WTC11 (cell line): ENCODE results near the gene CD247. TPM values are rescaled to one million over a fixed set of nuclear protein-coding genes. Genes with fewer than 3 reads are reported as not detected.

Source experiments
- ATAC-seq: fragments of 200-7000 bp; cut with Tn5 transposase; 2 replicates; pipeline ENCODE4 v1.10.0; 2021; ENCODE audit warnings: mild to moderate bottlenecking, moderate library complexity
- CTCF ChIA-PET: fragments of 300-600 bp; sonication (Branson Sonifier 250); formaldehyde crosslinking; loops from one replicate; lab custom pipeline; 2021; ENCODE audit warnings: antibody characterized with exemption; lab: Charles Lee
- POLR2A ChIA-PET: fragments of 350-600 bp; sonication (Branson Sonifier 250); formaldehyde crosslinking; loops from one replicate; lab custom pipeline; 2021; ENCODE audit warnings: antibody characterized with exemption; lab: Charles Lee
- DNase-seq: peaks from one replicate; pipeline ENCODE4 v3.0.0; 2021; ENCODE audit warnings: low spot score
- H3K27ac Mint-ChIP-seq: 2 replicates; pipeline ENCODE4 v1.8.0; 2021; ENCODE audit warnings: mixed read lengths
- H3K27me3 Mint-ChIP-seq: 2 replicates; pipeline ENCODE4 v1.8.0; 2021; ENCODE audit warnings: low read depth, mild to moderate bottlenecking, moderate library complexity, mixed read lengths
- H3K36me3 Mint-ChIP-seq: 2 replicates; pipeline ENCODE4 v1.8.0; 2021; ENCODE audit warnings: mixed read lengths
- H3K4me1 Mint-ChIP-seq: 2 replicates; pipeline ENCODE4 v1.8.0; 2022; ENCODE audit warnings: mixed read lengths
- H3K4me3 Mint-ChIP-seq: 2 replicates; pipeline ENCODE4 v1.8.0; 2021; ENCODE audit warnings: mild to moderate bottlenecking, moderate library complexity, mixed read lengths
- H3K9me3 Mint-ChIP-seq: 2 replicates; pipeline ENCODE4 v1.8.0; 2021; ENCODE audit warnings: mixed read lengths
- CBFB ChIP-seq: sonication (generic); formaldehyde crosslinking; IDR thresholded peaks from 2 replicates; pipeline ENCODE4 v1.8.1; 2022; ENCODE audit warnings: mild to moderate bottlenecking, low read depth, missing genetic modification reagents
- ELF4 ChIP-seq: sonication (generic); formaldehyde crosslinking; IDR thresholded peaks from 2 replicates; pipeline ENCODE4 v1.8.1; 2022; ENCODE audit warnings: low read depth, mild to moderate bottlenecking, moderate library complexity, missing genetic modification reagents
- HMGXB4 ChIP-seq: sonication (generic); formaldehyde crosslinking; IDR thresholded peaks from 2 replicates; pipeline ENCODE4 v1.8.1; 2023; ENCODE audit warnings: mild to moderate bottlenecking, moderate library complexity, missing genetic modification reagents
- IRF2 ChIP-seq: sonication (generic); formaldehyde crosslinking; IDR thresholded peaks from 2 replicates; pipeline ENCODE4 v1.8.0; 2022; ENCODE audit warnings: low read depth, missing genetic modification reagents, borderline replicate concordance
- JUN ChIP-seq: sonication (generic); formaldehyde crosslinking; IDR thresholded peaks from 2 replicates; pipeline ENCODE4 v1.8.0; 2023; ENCODE audit warnings: mild to moderate bottlenecking, missing genetic modification reagents
- NR3C1 ChIP-seq: sonication (generic); formaldehyde crosslinking; conservative IDR thresholded peaks from 2 replicates; pipeline ENCODE4 v1.8.1; 2023; ENCODE audit warnings: low read depth, mild to moderate bottlenecking, missing genetic modification reagents
- RELA ChIP-seq: sonication (generic); formaldehyde crosslinking; IDR thresholded peaks from 2 replicates; pipeline ENCODE4 v1.8.1; 2022; ENCODE audit warnings: missing genetic modification reagents, mild to moderate bottlenecking, borderline replicate concordance
- SMAD4 ChIP-seq: sonication (generic); formaldehyde crosslinking; IDR thresholded peaks from 2 replicates; pipeline ENCODE4 v1.8.0; 2022; ENCODE audit warnings: mild to moderate bottlenecking, missing genetic modification reagents
- ZBTB21 ChIP-seq: sonication (generic); formaldehyde crosslinking; IDR thresholded peaks from 2 replicates; pipeline ENCODE4 v1.8.1; 2023; ENCODE audit warnings: mild to moderate bottlenecking, missing genetic modification reagents, borderline replicate concordance
- ZBTB43 ChIP-seq: sonication (generic); formaldehyde crosslinking; IDR thresholded peaks from 2 replicates; pipeline ENCODE4 v1.8.1; 2023; ENCODE audit warnings: mild to moderate bottlenecking, missing genetic modification reagents
- ZMAT4 ChIP-seq: fragments of 250-450 bp; sonication (Bioruptor Pico); IDR thresholded peaks from 2 replicates; pipeline ENCODE4 v1.9.0; 2021; ENCODE audit warnings: mild to moderate bottlenecking
- ZNF219 ChIP-seq: sonication (generic); formaldehyde crosslinking; IDR thresholded peaks from 2 replicates; pipeline ENCODE4 v1.8.0; 2023; ENCODE audit warnings: missing genetic modification reagents, mild to moderate bottlenecking, borderline replicate concordance
- ZNF232 ChIP-seq: sonication (generic); formaldehyde crosslinking; IDR thresholded peaks from 2 replicates; pipeline ENCODE4 v1.8.0; 2022; ENCODE audit warnings: mild to moderate bottlenecking, missing genetic modification reagents
- ZNF416 ChIP-seq: fragments of 250-450 bp; sonication (Bioruptor Pico); IDR thresholded peaks from 2 replicates; pipeline ENCODE4 v1.9.0; 2021; ENCODE audit warnings: mild to moderate bottlenecking, inconsistent platforms
- ZNF425 ChIP-seq: fragments of 250-450 bp; sonication (Bioruptor Pico); conservative IDR thresholded peaks from 2 replicates; pipeline ENCODE4 v1.9.0; 2021; ENCODE audit warnings: mild to moderate bottlenecking
- total RNA-seq: library from RNA; stranded (reverse); gene quantifications from 3 replicates; pipeline ENCODE4 v1.2.3, GENCODE V29; 2021
- TF ChIP-seq, protein P1 (sequence below): sonication (generic); formaldehyde crosslinking; IDR thresholded peaks from 2 replicates; pipeline ENCODE4 v1.8.0; 2022; ENCODE audit warnings: mild to moderate bottlenecking, missing genetic modification reagents
- TF ChIP-seq, protein P2 (sequence below): sonication (generic); formaldehyde crosslinking; conservative IDR thresholded peaks from 2 replicates; pipeline ENCODE4 v1.8.1; 2022; ENCODE audit warnings: mild to moderate bottlenecking, missing genetic modification reagents
- TF ChIP-seq, protein P3 (sequence below): sonication (generic); formaldehyde crosslinking; IDR thresholded peaks from 2 replicates; pipeline ENCODE4 v1.8.1; 2022; ENCODE audit warnings: low read depth, mild to moderate bottlenecking, moderate library complexity, missing genetic modification reagents, borderline replicate concordance
- TF ChIP-seq, protein P4 (sequence below): fragments of 200-600 bp; IDR thresholded peaks from 2 replicates; pipeline ENCODE4 v1.8.0; 2022; ENCODE audit warnings: antibody characterized with exemption
- TF ChIP-seq, protein P5 (sequence below): fragments of 250-450 bp; sonication (Bioruptor Pico); IDR thresholded peaks from 2 replicates; pipeline ENCODE4 v2.1.2; 2022; ENCODE audit warnings: mild to moderate bottlenecking, moderate library complexity

The CD247 gene
- total RNA-seq, 1 experiment from 2014 or later = 1.8 TPM

- no peaks in the 10 kb centered on the region for H3K36me3 Mint-ChIP-seq
- no peak for DNase-seq
- POLR2A ChIA-PET = no interaction called here
- peaks cover 36% of the 10 kb centered on the region for H3K4me1 Mint-ChIP-seq
- no peaks in the 10 kb centered on the region; the same call in 1 of the 2 replicates for H3K27me3 Mint-ChIP-seq
- H3K4me3 Mint-ChIP-seq = no peak overlapping the region
- TF ChIP-seq, protein P1, sequence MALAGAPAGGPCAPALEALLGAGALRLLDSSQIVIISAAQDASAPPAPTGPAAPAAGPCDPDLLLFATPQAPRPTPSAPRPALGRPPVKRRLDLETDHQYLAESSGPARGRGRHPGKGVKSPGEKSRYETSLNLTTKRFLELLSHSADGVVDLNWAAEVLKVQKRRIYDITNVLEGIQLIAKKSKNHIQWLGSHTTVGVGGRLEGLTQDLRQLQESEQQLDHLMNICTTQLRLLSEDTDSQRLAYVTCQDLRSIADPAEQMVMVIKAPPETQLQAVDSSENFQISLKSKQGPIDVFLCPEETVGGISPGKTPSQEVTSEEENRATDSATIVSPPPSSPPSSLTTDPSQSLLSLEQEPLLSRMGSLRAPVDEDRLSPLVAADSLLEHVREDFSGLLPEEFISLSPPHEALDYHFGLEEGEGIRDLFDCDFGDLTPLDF (CRISPR knock-in tag) = no peak
- TF ChIP-seq CBFB (CRISPR knock-in tag) = no peak
- TF ChIP-seq, protein P2, sequence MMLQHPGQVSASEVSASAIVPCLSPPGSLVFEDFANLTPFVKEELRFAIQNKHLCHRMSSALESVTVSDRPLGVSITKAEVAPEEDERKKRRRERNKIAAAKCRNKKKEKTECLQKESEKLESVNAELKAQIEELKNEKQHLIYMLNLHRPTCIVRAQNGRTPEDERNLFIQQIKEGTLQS (CRISPR knock-in tag) = no peak
- TF ChIP-seq ZNF219 = no peak
- no peak for TF ChIP-seq ZNF232
- no peak for TF ChIP-seq IRF2
- TF ChIP-seq NR3C1 (CRISPR knock-in tag) = no peak
- TF ChIP-seq ZNF416 (CRISPR knock-in tag) = no peak
- no peak for TF ChIP-seq JUN (CRISPR knock-in tag)
- no peak for TF ChIP-seq ELF4 (CRISPR knock-in tag)
- TF ChIP-seq ZBTB21 (CRISPR knock-in tag) = no peak
- no peaks in the 10 kb centered on the region for H3K9me3 Mint-ChIP-seq
- CTCF ChIA-PET = no interaction called here
- H3K27ac Mint-ChIP-seq = no peak overlapping the region
- no peak for ATAC-seq
Observed at GRCh38 chr1:167493372-167493771, 25.0 kb downstream of the CD247 start.

- POLR2A ChIA-PET = interaction anchor here (0.7 kb wide), 1 partner anchor 395 kb away, joined by 5 read pairs; no protein-coding TSS in a partner anchor
- TF ChIP-seq, protein P3, sequence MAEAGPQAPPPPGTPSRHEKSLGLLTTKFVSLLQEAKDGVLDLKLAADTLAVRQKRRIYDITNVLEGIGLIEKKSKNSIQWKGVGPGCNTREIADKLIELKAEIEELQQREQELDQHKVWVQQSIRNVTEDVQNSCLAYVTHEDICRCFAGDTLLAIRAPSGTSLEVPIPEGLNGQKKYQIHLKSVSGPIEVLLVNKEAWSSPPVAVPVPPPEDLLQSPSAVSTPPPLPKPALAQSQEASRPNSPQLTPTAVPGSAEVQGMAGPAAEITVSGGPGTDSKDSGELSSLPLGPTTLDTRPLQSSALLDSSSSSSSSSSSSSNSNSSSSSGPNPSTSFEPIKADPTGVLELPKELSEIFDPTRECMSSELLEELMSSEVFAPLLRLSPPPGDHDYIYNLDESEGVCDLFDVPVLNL (CRISPR knock-in tag) = no peak
- TF ChIP-seq HMGXB4 (no peak), ELF4 (CRISPR knock-in tag) (no peak), ZNF425 (CRISPR knock-in tag) (no peak), RELA (CRISPR knock-in tag) (no peak), SMAD4 (CRISPR knock-in tag) (no peak), IRF2 (no peak), ZMAT4 (CRISPR knock-in tag) (no peak), ZBTB43 (CRISPR knock-in tag) (no peak)
- TF ChIP-seq, protein P4, sequence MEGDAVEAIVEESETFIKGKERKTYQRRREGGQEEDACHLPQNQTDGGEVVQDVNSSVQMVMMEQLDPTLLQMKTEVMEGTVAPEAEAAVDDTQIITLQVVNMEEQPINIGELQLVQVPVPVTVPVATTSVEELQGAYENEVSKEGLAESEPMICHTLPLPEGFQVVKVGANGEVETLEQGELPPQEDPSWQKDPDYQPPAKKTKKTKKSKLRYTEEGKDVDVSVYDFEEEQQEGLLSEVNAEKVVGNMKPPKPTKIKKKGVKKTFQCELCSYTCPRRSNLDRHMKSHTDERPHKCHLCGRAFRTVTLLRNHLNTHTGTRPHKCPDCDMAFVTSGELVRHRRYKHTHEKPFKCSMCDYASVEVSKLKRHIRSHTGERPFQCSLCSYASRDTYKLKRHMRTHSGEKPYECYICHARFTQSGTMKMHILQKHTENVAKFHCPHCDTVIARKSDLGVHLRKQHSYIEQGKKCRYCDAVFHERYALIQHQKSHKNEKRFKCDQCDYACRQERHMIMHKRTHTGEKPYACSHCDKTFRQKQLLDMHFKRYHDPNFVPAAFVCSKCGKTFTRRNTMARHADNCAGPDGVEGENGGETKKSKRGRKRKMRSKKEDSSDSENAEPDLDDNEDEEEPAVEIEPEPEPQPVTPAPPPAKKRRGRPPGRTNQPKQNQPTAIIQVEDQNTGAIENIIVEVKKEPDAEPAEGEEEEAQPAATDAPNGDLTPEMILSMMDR = no peak
- TF ChIP-seq, protein P5, sequence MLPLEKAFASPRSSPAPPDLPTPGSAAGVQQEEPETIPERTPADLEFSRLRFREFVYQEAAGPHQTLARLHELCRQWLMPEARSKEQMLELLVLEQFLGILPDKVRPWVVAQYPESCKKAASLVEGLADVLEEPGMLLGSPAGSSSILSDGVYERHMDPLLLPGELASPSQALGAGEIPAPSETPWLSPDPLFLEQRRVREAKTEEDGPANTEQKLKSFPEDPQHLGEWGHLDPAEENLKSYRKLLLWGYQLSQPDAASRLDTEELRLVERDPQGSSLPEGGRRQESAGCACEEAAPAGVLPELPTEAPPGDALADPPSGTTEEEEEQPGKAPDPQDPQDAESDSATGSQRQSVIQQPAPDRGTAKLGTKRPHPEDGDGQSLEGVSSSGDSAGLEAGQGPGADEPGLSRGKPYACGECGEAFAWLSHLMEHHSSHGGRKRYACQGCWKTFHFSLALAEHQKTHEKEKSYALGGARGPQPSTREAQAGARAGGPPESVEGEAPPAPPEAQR (CRISPR knock-in tag) = no peak
Observed at GRCh38 chr1:167492481-167492910, 25.8 kb downstream of the CD247 start.

More at GRCh38 chr1:167492481-167492910, 25.8 kb downstream of the CD247 start:
- CTCF ChIA-PET = no interaction called here
- H3K4me1 Mint-ChIP-seq = peaks cover 42% of the 10 kb centered on the region
- H3K27ac Mint-ChIP-seq = no peak overlapping the region
- no peak overlapping the region for H3K4me3 Mint-ChIP-seq
- no peaks in the 10 kb centered on the region for H3K36me3 Mint-ChIP-seq
- no peak for DNase-seq
- no peaks in the 10 kb centered on the region for H3K9me3 Mint-ChIP-seq
- peaks cover 4% of the 10 kb centered on the region for H3K27me3 Mint-ChIP-seq
- peak; percentile 13 for ATAC-seq
